GM23338 (cell line): ENCODE results near the gene SLAMF9. TPM values are rescaled to one million over a fixed set of nuclear protein-coding genes. Genes with fewer than 3 reads are reported as not detected.

ENCODE experiments used
- CREB1 ChIP-seq: fragments of 250-450 bp; sonication (Bioruptor Pico); IDR thresholded peaks from 2 replicates; pipeline ENCODE4 v1.5.0; 2020; ENCODE audit warnings: low read depth, mild to moderate bottlenecking, moderate library complexity
- ETS1 ChIP-seq: IDR thresholded peaks from 2 replicates; pipeline ENCODE4 v1.6.1; 2016; ENCODE audit warnings: antibody characterized with exemption
- EZH2 ChIP-seq: fragments of 200-600 bp; sonication (generic); IDR thresholded peaks from one replicate; pipeline ENCODE4 v1.8.0; 2017; ENCODE audit warnings: antibody characterized with exemption, mild to moderate bottlenecking, low read depth; ENCODE audit not compliant: unreplicated experiment
- EZH2phosphoT487 ChIP-seq: fragments of 200-600 bp; sonication (generic); IDR thresholded peaks from one replicate; pipeline ENCODE4 v1.8.1; 2018; ENCODE audit warnings: antibody characterized with exemption; ENCODE audit not compliant: unreplicated experiment
- NANOG ChIP-seq: IDR thresholded peaks from 2 replicates; pipeline ENCODE4 v1.6.1; 2016; ENCODE audit warnings: antibody characterized with exemption, borderline replicate concordance
- POLR2AphosphoS5 ChIP-seq: IDR thresholded peaks from 2 replicates; pipeline ENCODE4 v1.6.1; 2016; ENCODE audit warnings: antibody characterized with exemption, low read depth
- STAT1 ChIP-seq: IDR thresholded peaks from one replicate; pipeline ENCODE4 v1.6.1; 2016; ENCODE audit warnings: antibody characterized with exemption; ENCODE audit not compliant: unreplicated experiment
- ZNF114 ChIP-seq: fragments of 250-450 bp; sonication (Bioruptor Pico); IDR thresholded peaks from 2 replicates; pipeline ENCODE4 v1.5.0; 2020; ENCODE audit warnings: mild to moderate bottlenecking, moderate library complexity
- ZNF331 ChIP-seq: fragments of 250-450 bp; sonication (Bioruptor Pico); IDR thresholded peaks from 2 replicates; pipeline ENCODE4 v1.5.0; 2020; ENCODE audit warnings: low read depth, mild to moderate bottlenecking, moderate library complexity
- polyA plus RNA-seq: library from polyadenylated mRNA; unstranded; fragments of >200 nt; fragmentation: Nextera tagmentation; extraction: Ambion mirVana; gene quantifications from 2 replicates; pipeline ENCODE4 v1.2.1, GENCODE V29; 2016
- total RNA-seq: library from RNA; depleted of rRNA; stranded (reverse); fragments of >200 nt; shearing (Covaris generic); gene quantifications from 2 replicates; pipeline ENCODE4 v1.2.3, GENCODE V29; 2014
- TF ChIP-seq, protein P1 (sequence below): fragments of 250-450 bp; sonication (Bioruptor Pico); IDR thresholded peaks from 2 replicates; pipeline ENCODE4 v1.5.0; 2020; ENCODE audit warnings: mild to moderate bottlenecking, moderate library complexity

SLAMF9 gene
- total and polyA plus RNA-seq, 2 experiments from 2014 or later = not detected

DNA sequence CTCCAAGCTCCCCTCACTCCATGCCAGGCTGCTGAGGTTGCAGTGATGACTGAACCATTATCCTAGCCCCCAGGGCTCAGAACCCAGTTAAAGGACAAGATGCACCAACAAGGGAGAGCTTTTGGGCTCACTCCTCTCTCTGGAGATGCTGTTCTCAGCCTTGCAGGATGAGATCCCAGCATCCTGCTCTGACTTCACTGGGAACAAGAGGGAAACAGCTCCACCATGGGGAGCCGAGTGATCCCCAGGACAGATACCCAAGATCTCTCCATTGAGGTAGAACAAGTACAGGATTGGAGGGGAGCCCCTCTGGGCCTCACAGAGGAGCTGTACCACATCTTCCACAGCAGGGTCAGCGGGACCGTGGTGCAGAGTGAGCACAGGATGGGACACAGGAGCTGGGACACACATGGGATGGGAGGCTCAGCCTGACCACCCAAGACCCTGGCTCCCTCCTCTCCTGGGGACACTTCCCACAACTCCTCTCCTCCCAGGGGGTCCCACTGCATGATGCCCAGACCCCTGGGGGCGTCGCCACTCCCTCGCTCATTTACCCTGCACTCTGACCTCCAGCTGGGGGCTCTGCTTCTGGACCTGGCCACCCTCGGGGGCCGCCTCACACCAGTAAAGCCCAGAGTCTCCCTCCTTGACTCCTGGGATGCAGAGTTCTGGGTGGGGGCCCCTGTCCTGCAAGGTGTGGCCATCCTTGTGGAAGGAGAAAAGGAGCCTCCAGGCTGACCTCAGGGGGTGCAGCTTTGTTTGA, 18.6 kb upstream of the SLAMF9 start (continued):
- TF ChIP-seq, protein P1, sequence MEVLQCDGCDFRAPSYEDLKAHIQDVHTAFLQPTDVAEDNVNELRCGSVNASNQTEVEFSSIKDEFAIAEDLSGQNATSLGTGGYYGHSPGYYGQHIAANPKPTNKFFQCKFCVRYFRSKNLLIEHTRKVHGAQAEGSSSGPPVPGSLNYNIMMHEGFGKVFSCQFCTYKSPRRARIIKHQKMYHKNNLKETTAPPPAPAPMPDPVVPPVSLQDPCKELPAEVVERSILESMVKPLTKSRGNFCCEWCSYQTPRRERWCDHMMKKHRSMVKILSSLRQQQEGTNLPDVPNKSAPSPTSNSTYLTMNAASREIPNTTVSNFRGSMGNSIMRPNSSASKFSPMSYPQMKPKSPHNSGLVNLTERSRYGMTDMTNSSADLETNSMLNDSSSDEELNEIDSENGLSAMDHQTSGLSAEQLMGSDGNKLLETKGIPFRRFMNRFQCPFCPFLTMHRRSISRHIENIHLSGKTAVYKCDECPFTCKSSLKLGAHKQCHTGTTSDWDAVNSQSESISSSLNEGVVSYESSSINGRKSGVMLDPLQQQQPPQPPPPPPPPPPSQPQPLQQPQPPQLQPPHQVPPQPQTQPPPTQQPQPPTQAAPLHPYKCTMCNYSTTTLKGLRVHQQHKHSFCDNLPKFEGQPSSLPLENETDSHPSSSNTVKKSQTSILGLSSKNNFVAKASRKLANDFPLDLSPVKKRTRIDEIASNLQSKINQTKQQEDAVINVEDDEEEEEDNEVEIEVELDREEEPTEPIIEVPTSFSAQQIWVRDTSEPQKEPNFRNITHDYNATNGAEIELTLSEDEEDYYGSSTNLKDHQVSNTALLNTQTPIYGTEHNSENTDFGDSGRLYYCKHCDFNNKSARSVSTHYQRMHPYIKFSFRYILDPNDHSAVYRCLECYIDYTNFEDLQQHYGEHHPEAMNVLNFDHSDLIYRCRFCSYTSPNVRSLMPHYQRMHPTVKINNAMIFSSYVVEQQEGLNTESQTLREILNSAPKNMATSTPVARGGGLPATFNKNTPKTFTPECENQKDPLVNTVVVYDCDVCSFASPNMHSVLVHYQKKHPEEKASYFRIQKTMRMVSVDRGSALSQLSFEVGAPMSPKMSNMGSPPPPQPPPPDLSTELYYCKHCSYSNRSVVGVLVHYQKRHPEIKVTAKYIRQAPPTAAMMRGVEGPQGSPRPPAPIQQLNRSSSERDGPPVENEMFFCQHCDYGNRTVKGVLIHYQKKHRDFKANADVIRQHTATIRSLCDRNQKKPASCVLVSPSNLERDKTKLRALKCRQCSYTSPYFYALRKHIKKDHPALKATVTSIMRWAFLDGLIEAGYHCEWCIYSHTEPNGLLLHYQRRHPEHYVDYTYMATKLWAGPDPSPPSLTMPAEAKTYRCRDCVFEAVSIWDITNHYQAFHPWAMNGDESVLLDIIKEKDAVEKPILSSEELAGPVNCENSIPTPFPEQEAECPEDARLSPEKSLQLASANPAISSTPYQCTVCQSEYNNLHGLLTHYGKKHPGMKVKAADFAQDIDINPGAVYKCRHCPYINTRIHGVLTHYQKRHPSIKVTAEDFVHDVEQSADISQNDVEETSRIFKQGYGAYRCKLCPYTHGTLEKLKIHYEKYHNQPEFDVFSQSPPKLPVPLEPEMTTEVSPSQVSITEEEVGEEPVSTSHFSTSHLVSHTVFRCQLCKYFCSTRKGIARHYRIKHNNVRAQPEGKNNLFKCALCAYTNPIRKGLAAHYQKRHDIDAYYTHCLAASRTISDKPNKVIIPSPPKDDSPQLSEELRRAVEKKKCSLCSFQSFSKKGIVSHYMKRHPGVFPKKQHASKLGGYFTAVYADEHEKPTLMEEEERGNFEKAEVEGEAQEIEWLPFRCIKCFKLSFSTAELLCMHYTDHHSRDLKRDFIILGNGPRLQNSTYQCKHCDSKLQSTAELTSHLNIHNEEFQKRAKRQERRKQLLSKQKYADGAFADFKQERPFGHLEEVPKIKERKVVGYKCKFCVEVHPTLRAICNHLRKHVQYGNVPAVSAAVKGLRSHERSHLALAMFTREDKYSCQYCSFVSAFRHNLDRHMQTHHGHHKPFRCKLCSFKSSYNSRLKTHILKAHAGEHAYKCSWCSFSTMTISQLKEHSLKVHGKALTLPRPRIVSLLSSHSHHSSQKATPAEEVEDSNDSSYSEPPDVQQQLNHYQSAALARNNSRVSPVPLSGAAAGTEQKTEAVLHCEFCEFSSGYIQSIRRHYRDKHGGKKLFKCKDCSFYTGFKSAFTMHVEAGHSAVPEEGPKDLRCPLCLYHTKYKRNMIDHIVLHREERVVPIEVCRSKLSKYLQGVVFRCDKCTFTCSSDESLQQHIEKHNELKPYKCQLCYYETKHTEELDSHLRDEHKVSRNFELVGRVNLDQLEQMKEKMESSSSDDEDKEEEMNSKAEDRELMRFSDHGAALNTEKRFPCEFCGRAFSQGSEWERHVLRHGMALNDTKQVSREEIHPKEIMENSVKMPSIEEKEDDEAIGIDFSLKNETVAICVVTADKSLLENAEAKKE (CRISPR knock-in tag) = no peak
- no peak for TF ChIP-seq STAT1
- no peak for TF ChIP-seq CREB1 (CRISPR knock-in tag)
- TF ChIP-seq ZNF114 (CRISPR knock-in tag) = no peak
- TF ChIP-seq ETS1 = no peak
- TF ChIP-seq EZH2phosphoT487 = no peak
- TF ChIP-seq NANOG = no peak
- no peak for TF ChIP-seq EZH2
- TF ChIP-seq POLR2AphosphoS5 = no peak
- no peak for TF ChIP-seq ZNF331 (CRISPR knock-in tag)
